ENCODE measurements around the gene HOXA13.
A peak's percentile ranks its signal among the peaks of the same experiment; 100 is the strongest.

Gene HOXA13

DNA sequence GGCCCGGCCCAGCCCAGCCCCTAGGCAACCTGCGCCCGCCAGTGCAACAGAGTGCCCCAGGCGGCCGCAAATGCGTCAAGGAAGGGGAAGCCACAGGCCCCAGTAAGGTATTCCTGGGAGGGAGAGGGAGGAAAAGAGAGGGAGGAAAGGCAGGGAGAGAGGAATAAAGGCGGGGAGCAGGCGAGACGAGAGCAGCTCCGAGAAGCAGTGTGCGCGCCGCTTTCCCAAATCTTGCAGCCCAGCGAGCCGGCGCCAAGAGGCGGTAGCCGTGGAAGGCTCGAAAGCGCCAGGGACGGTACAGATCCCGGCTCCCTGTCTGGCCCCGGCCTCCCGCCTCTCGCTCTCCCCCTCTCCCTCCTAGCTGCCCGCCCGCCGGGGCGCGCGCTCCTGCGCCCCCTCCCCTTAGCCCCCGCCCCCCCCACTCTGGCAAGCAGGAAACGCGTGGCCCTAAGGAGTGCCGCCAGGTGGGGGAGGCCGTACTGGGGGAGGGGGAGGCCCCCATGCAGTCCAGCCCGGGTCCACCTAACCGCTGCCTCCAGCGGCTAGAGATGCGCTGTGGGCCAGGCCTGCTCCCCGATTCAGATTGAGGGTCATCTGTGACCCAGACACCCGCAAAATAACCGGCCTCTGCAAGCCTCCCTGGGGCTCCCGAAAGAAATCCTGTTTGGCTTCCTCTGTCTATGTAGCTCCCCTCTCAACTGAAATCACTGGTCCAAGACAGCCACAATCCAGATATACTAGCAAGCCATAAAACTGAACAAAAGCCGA, 30.0 kb downstream of the HOXA13 start:
- no peak for DNase-seq

DNA sequence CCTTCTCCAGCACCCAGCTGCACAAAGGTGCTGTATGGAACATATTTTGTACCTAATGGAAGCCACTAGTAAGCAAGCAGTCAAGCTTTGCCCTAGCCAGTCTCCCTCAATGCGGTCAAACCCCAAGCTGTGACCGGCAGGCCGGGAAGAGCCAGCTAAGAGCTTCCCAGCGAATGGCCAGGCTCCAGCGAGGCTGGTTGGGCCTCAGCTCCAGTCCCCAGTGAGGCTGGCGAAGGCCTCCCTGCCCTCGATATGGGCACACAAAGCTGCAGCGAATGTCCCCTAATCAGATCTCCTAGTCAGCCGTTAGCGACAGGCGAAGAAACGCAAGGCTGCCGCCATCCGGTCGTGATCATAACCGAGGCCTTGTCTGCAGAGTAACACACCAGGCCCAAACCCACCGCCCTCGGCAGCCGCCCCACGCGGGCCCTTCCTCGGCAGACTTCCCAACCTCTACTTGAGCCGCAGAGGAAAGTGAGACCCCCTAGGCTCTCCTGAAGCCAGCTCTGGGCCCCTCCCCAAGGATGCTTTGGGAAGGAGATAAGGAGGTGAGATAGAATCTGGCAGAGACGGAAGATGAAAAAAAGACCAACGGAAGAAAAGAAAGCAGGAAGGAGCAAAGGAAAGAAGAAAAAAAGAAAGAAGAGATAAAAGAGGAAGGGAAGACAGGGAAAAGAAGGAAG, 31.5 kb downstream of the HOXA13 start:
- peak; percentile 43 for DNase-seq

DNA sequence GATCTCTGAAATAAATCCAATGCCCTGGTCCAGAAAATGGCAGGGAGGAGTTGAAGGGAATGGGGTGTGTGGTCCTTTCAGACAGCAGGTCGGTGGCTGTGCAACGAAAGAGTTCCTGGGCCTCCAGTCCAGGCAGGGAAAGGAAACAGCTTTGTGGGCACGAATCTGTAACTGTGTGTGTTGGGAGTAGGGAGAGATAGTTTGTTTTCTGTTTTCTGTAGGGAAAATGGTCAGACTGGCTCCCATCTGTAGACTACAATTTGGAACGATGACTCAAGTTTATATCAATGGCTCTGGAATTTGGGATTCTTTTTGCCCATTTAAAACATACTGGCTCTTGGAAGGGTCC, 32.0 kb downstream of the HOXA13 start:
- DNase-seq: no peak

DNA sequence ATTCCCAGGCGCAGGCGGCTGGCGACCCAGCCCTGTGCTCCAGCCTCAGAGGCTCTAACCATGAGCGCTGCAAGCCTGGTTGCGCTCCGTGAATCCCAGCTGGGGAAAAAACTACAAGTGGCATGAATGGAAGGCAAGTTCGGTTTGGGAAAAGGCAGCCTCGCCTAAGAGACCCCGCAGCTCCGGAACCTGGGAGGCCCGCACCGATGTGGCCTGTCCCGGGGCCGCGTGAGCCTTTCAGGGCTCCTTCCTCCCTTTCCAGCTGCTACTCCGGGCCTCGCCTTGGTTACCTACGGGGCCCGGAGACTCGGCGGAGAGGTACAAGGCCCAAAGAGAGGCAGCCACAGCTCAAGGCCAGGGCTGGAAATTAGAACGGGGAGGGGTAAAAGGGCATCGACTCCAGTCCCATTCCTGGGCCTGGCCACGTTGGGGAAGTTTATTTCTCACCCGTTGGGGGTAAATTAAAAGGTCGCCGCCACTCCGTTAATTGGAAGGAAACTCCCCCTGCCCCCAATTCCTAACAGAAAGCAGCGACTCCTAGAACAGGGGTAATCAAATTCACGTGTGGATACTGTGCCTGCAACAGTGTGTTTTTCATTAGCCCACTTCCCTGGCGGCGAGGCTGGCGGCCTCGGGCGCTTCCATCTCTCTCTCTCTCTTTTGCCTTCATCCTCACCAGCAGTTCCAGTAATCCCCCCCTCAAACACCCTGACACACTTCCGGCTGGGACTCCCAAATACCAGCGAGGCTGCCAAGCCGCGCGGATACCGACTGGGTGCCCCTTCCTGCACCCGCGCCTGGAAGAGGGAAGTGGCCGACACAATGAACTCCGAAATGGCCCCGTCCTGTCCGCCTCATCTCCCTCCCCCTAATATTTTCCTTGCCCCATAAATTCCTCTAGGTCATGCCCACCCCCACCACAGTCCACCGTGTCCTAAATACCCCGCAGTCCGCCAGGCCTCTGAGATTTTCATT, 33.1 kb downstream of the HOXA13 start:
- no peak for DNase-seq

DNA sequence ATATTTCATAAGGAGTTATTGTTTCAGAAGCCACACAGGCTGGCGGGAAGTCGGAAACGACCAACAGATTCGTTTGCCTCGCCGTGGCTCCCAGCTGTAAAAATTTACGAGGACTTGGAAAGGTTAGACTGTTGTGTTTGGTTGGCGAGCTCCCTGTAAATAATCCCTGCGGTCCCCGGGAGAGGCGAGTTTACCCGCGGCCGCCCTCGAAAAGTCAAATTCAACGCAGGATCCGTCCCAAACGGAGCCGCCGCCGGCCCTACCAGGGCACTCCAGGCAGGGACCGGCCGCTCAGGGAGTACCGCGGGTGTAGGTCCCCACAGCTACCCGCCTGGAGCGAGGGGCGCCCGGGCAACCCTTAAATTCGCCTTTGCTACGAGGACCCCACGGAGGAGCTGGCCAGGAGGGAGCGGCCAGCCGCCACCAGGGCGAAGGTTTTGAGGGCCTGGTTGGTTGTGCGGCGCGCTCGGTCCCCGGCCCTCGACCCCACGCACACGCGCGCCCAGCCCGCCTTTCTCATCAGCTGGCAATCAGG, 33.8 kb downstream of the HOXA13 start:
- DNase-seq: no peak

DNA sequence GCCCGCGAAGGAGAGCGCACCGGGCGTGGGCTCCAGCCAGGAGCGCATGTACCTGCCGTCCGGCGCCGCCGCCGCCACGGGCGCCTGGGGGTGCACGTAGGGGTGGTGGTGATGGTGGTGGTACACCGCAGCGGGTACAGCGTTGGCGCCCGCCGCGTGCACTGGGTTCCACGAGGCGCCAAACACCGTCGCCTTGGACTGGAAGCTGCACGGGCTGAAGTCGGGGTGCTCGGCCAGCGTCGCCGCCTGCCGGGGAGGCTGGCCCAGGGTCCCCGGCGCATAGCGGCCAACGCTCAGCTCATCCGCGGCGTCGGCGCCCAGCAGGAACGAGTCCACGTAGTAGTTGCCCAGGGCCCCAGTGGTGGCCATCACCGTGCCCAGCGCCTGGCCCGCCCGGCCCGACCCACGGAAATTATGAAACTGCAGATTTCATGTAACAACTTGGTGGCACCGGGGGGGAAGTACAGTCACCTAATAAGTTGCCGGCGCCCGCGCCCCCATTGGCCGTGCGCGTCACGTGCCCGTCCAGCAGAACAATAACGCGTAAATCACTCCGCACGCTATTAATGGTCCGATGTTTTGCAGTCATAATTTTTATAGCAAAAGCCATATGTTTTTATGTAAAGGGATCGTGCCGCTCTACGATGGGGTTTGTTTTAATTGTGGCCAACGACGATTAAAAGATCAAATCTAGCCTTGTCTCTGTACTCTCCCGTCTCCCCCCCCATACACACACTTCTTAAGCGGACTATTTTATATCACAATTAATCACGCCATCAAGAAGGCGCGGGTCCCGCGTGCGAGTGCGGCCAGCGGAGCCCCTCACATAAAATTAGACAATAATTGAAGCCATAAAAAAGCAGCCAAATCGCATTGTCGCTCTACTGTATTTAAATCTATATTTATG, 34.5 kb downstream of the HOXA13 start, which contains the start of gene HOXA9:
HOXA9 (minus strand) TSS at position 449 of the 907 bp plus-strand sequence; CDS start at position 369, 80 bp downstream.
- DNase-seq: peak; percentile 73

DNA sequence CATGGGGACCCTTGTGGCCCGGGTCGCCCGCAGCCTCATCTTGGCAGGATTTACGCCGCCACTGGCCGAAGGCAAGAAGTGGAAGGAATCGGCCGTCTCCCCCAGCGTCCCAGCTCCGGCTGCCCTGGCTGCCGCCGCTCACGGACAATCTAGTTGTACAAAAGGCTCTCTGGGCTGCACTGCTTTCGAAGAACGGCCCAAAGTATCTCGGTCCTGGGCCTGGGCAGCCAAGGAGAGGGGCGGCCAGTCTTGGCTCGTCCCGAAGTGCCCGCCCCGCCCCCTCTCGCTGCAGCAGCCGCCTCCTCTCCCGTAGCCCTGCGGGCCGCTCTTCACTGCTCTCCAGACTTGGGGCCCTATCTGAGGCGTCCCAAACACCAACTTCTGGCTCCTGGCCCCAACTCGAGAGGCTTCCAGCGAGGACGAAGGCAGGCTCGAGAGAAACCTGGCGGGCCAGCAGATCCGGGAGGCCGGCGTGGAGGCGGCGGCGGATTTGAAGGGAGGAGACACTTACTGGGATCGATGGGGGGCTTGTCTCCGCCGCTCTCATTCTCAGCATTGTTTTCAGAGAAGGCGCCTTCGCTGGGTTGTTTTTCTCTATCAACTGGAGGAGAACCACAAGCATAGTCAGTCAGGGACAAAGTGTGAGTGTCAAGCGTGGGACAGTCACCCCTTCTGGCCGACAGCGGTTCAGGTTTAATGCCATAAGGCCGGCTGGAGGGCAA, 35.4 kb downstream of the HOXA13 start:
- peak; percentile 29 for DNase-seq

DNA sequence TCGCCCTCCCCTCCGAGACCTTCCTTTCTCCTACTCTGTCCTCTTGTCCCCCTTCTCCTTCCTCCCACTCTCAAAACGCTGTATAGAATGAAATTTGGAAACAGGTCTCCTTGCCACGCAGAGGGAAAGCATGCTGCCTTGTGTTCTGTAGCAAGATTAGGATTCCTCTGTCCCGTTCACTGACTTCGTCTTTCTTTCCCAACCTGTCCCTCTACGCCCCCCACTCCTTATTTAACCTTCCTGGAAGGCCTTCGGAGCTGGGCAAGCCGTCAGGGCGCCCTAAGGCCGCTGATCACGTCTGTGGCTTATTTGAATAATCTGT, 35.9 kb downstream of the HOXA13 start:
- DNase-seq: no peak

DNA sequence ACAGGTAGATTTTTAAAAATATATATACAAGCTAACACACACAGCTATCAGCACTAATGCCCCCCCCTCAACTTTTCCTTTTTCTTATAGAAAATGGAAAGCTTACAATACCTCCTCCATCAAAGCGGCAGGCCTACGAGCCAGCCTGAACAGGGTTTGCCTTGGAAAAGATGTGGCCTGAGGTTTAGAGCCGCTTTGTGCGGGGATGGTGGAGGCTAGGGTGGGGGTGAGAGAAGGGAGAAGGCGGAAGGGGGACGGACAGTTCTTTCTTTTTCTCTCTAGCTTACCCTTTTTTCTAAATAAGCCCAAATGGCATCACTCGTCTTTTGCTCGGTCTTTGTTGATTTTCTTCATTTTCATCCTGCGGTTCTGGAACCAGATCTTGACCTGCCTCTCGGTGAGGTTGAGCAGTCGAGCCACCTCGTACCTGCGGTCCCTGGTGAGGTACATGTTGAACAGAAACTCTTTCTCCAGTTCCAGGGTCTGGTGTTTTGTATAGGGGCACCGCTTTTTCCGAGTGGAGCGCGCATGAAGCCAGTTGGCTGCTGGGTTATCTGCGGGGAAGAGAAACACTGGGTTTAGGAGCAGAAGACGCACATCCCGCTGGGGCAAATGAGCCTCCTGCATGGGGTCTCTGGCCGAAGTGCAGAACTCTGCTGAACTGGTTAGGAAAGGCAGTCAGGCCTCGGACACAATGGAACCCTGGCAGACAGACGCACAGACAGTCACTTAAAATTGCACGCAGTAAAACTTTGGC, 36.4 kb downstream of the HOXA13 start:
- no peak for DNase-seq

DNA sequence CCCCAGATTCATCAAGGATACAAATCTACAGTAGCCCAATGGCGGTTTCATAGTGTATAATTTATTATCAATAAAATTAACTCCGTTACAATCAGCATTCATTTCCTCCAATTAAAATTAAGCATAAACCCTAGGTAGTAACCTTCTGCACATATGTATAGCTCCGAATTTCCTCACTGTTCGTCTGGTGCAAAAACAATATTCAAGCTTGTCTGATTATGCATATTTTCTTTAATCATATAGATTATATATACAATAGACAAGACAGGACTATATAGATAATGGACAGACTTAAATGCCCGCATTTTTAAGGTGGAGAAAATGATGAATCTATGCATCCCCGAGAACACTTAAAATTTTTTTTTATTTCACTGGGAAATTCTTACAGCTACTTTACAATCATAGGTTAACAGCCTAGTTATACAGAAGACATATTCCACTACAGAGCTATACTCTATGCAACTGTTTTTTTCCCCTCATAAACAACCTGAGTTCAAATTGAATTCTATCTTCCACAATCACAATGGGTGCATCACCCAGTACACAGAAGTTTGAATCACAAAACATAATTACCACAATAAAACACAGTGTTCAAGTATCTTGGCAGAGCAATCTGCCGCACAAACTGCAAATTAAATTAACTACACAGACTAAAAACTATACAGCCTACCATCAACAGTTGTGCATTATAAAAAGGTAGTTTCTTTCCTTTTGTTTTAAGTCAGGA, 37.2 kb downstream of the HOXA13 start:
- DNase-seq: no peak

DNA sequence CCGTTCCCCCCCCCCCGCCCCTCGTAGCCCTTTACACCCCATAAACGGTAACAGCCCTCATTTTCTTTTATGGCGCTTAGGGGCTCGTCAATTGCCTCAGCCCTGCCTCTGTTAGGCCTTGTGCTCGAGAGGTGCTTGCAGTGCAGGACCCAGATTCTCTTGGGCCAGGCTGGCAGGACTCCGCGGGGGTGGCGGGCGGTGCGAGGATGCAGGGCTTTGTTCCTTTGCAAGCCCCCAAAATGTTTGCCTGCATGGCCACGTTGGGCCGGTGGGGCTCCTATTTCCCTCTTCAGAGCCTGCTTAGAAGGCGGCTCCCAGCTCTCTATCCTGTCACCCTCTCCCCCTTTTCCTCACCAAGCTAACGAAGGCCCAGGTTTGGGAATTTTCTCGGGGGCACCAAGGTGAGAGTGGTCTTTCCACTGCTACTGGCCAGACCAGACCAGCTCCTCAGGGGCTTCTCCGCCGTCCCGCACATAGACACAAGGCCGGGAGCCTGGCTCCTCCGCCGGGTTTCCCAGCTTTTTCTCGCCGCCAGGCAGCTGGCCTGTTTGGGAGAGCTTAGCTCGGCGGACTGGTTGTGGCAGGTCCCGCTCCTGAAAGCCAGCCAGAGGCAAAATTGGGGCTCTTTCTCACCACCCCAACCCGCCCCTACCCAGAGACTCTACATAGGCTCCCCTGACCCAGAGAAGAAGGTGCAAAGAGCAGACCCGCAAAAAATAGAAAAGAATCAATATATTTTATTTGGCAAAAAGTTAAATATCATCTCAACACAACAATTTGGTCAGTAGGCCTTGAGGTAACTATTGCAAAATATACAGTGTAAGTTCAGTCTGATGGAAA, 38.0 kb downstream of the HOXA13 start:
- no peak for DNase-seq

DNA sequence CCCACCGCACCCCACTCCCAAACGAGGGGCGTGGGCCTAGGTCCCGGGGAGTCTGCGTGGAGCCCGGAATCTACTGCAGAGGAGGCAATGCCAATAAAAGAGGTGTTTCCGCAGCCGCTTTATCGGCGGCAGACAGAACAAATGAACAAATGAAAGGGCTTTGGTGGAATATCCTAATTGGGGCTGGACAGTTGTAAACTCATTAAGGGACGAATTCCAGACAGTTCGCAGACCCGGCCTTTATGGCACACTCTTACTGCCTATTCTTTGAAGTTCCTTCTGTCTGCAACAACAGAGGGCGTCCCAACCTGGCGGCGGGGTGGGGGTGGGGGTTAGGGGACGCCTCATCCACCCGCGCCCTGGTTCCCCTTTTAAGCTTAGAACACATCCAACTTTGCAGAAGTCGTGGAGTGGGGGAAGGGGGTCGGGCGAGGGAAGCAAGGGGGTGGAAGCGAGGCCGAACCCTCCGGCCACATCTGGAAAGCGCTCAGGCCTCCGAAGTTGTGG, 38.6 kb downstream of the HOXA13 start:
- no peak for DNase-seq

DNA sequence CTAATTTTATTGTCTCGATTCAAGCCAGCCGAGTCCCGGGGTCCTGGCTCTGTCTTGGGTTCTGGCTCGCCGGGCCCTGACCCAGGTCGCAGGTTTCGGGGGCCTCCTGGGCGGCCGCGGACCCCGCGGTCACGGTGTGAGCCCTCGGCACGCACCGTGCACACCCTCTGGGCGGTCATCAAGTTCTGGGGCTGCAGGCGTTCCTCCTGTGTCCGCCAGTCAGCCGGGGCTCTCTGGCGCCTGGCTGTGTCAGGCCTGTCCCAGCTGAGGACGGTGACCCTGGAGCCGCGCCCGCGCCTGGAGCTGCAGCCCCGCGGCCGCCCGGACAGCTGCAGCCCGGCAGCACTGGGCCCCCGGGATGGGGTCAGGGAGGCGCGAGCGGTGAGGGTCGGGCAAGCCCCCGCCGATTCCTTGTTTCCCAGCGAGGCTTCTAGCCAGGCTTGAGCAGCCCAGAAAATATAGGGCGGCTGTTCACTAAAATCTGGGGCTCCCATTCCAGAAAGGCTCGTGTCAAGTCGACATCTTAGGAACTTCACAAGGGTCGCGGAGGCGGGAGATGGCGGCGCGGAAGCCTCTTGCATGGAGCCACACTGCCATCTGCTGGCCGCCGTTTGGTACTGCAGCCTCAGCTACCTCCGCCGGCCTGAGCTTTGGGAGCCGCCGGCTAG, 39.2 kb downstream of the HOXA13 start:
- DNase-seq: peak; percentile 86

DNA sequence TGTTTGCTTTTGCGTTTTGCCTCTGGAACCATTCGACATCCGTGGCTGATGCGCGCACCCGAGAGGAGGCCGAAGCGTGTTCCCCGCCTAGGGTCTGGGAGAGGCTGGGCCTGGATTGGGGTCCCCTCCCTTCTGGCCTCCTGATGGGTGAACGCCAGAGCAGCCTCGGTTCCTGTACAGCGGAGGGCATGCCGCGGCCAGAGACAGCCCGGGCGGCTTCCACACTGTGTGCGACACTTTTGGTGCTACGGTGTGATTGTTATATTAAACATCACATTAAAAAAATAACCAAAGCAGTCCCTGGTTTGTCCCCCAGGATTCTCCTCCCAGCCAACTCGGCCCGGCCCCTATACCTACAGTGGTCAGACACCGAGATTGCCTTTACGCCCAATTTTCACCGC, 39.7 kb downstream of the HOXA13 start:
- DNase-seq: no peak

DNA sequence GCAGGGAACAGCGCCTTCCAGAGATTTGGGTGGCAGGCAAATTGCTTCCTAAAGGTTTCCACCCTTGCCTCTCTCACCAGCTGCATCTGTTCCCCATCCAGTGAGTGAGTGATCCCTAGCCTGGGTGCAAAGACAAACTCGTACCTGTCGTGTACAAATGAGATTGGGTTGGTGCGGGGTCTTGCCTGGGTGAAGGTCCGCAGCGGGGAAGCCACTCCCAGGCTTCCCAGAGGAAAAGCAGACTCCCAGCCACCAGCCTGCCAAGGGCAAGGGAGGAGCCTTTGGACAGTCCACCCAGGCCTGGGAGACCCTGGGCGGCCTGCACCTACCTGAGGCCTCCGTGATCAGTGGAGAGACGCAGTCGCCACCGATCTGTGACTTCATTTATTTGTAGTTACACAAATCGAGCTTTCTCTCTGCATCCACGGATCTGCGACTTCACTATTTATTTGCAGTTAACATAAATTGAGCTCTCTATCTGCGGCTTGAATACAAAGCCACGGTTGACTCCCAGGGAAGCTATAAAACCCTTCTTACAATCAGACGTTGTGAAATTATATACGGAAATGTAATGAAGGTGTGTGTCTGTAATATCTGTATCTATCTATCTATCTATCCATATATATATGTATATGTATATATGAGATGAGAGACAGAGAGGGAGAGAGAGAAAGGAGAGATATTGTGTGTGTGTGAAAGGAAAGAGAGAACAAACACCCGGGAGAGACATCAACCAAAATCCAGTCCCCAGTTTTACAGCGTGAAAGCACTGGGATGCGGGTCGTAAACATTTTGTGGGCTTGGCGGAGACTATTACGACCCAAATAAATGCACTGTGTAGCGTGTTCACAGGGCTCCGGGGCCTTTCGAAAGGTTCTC, 40.4 kb downstream of the HOXA13 start:
- no peak for DNase-seq

DNA sequence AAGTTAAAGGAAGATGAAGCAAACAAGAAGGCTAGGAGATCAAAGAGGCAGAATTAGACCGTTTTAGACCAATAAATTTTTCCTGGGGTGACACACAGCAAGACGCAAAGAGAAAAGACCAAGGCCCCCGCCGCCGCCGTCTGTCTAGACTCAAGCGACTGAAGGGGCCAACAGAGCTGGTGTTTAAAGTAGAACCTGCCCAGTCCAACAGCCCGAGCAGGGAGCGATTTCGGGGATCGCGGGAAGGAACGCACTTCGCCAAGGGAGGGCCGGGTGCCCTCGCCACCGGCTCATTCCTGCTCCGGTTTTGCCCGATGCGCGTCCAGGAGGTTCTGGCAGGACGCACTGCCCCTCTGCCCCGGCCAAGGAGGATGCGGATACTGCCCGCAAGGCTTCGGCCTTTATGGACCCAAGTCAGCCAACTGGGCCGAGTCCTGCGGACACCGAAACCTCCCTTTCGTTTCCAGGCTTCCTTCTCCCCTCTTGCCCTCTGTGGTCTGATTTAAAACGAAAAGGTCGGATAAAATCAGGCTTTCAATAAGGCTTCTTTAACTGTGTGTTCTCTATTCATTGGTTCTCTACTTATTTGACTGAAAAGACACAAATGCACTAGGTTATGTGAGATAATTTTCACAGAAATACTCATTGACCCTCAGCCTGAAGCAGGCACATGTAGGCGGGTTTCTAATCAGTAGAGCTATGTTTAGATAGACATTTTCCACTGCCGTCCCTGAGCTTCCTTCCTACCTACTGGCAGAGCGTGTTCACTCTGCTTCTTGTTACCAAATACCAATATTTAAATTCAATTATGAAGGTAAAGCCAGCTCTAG, 41.2 kb downstream of the HOXA13 start:
- no peak for DNase-seq

All from NCI-H82 (cell line).